HG03521 (cell line): Measurements from ENCODE around the gene LIF.
"Not testable (repeated sequence)": the region's sequence is repeated elsewhere in the genome, so short reads cannot be mapped to it uniquely, and the experiment has no call there.

Experiments used
- ATAC-seq: cut with Tn5 transposase; IDR thresholded peaks from one replicate; pipeline ENCODE4 v1.9.1; 2021; ENCODE audit warnings: mild to moderate bottlenecking, moderate library complexity; ENCODE audit not compliant: unreplicated experiment

The LIF gene

GRCh38 chr22:30245181-30245984, 1.2 kb downstream of the LIF start:
- ATAC-seq = no peak

DNA sequence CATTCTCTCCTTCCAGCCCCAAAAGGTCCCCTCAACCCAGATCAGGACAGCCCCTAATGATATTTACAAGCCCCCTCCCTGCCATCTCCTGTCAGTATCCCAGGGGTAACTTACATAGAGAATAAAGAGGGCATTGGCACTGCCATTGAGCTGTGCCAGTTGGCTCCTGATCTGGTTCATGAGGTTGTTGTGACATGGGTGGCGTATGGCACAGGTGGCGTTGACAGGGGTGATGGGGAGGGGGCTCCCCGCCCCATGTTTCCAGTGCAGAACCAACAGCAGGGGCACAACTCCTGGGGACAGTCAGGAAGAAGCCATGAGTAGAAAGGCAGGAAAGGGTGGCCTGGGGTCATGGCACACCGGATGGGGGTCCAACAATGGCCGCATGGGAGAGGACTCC, 1.9 kb downstream of the LIF start:
- no peak for ATAC-seq

GRCh38 chr22:30244066-30244465, 2.5 kb downstream of the LIF start:
- ATAC-seq = no peak

- ATAC-seq = no peak
These were observed 2.9 kb downstream of the LIF start for GRCh38 chr22:30243661-30244060.

DNA sequence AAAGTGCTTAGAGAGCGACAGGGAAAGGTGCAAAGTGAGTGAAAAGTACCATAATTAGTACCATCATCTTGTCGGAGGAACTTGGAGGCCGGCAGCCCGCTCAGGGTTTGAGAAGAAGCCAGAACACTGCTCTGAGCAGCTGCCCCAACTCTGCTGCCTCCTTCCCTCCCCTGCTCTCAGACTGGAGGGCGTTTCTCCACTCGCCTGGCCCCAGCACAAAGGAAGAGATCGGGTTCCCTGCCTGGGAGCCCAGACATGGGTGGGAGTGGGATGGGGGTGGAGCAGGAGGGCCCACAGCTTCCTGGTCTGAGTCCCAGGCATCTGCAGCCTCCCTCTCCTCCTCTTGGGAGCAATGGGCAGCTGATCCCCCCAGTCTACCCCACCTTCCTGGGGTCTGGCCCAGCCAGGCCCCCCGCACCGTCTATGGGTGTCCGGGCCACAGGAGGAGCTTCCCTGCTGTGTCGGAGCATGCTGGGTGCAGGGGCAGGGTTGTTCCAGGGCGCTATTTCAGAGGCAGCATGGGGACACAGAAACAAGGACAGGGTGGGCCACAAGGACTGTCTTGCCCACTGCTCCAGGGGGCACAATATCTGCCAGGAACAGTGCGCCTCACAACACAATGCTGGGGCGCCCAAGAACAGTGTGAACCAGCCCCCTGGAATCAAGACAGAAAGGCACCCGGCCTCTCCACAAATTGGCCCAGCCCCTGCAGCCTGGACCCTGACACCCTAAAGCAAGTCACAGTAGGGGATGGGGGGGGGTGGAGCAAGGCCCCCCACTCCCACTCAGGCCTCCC, 4.8 kb downstream of the LIF start:
- ATAC-seq = no peak

DNA sequence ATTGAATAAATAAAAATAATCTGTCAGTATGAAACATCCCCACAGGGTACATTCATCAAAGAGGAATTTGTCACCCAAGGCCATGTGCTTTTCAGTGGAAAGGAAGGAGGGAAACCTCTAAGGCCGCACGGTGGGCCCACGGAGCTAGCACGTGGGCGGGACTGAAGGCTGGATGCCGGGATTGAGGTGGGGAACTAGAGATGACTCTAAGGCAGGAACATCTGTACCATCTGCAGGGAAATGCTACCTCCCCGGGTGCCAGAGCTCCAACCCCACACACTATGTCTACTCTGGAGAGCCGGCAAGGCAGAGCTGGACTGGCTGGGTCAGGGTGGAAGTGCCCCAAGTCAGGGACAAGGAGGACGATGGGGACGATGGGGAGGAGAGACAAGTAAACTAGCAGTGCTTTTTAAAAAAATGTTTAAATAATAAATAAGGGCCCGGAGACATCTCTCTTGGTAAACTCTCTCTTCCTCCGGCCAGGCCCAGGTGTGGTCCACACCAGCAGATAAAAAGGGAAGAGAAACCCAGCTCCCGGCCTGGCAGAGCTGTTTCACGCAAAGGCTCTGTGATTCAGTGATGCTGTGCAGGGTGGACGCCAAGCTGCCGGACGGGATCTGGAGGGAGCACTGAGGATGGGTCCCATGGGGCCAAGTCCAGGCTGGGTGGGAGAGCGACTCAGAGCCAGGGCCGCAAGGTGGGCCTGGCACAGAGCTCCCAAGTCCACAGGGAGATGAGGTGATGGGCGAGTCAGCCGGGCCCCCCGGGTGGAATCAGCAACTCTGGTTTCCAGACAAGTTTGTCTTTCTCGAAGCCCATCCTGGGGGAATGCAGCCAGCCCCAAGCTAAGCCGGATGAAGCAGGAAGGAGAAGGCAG, 5.8 kb downstream of the LIF start:
- ATAC-seq = no peak

- no peak for ATAC-seq
These were observed 6.8 kb downstream of the LIF start for GRCh38 chr22:30239488-30240405.

DNA sequence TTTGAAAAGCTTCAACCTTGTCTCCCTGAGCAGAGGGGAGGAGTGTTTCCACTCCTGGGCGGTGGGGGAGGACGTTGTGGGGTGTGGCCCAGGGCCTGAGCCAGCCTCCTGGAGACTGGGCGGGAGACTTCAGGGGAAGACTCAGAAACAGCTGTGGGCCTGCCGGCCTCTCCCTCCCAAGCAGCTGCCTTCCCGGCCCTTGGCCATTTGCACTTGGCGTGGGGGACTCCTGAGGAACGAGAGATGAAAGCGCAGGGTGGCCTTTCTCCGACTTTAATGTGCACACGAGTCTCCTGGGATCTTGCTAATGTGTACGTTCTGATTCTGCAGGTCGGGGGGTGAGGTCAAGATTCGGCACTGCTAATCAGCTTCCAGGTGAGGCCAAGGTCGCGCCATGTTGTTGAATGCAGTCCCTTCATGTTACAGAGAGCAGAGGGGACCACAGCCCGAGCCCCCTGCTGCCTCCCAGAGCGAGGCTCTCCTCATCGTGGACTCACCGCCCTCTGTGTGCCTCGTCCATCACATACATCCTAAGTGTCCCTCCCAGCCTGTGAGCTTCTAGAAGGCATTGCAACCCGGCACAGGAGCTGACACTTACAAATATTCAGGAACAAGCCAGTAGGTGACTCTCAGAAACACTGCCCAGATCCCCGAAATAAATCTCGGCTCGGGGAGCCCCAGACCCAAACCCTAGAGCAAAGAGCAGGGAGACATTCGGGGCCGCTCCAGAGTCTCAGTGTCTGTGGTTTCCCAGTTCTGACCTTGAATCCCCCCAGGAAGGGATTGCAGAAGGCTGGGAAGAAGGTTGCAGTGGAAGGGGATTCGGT, 7.7 kb downstream of the LIF start:
- ATAC-seq = no peak

GRCh38 chr22:30238136-30238535, 8.4 kb downstream of the LIF start:
- no peak for ATAC-seq

- no peak for ATAC-seq
These were observed 9.7 kb downstream of the LIF start for GRCh38 chr22:30236875-30237274.

GRCh38 chr22:30235687-30236170, 10.8 kb downstream of the LIF start:
- ATAC-seq = no peak

- ATAC-seq = no peak
These were observed 11.6 kb downstream of the LIF start for GRCh38 chr22:30234786-30235470.

GRCh38 chr22:30234325-30234724, 12.2 kb downstream of the LIF start:
- not testable (repeated sequence) for ATAC-seq

DNA sequence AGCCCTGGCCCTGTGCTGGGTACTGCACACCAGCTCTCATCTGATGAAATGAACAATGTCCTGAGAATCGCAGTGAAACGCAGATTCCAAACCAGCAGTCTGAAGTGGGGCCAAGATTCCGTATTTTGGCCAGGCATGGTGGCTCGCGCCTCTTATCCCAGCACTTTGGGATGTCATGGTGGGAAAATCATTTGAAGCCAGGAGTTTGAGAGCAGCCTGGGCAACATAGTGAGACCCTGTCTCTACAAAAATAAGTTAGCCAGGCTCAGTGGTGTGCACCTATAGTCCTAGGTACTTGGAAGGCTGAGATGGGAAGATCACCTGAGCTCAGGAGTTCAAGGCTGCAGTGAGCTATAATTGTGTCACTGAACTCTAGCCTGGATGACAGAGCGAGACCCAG, 13.0 kb downstream of the LIF start:
- ATAC-seq = no peak

DNA sequence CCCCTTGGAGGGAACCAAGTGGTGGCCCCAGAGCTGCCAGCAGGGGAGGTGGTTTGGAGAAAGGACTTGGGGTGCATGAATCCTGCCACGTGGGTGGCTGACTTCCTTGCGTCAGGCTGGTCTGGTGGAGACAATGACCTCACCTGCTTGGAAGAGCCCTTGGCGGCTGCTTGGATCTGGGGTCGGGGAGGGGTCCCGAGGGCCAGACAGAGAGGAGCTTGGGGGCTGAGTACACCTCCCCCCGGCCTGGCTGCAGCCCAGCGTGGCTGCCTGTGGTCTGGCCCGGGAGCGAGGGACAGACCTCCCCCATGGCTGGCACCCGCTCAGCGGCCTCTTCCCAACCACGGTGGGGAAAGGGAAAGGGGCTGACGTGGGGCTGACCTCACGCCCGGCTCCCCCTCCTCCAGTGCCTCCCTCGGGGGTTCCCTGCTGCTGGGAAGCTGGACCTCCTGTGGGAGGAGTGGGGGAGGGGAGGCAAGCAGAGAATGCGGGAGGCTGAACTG, 13.8 kb downstream of the LIF start:
- ATAC-seq = no peak

DNA sequence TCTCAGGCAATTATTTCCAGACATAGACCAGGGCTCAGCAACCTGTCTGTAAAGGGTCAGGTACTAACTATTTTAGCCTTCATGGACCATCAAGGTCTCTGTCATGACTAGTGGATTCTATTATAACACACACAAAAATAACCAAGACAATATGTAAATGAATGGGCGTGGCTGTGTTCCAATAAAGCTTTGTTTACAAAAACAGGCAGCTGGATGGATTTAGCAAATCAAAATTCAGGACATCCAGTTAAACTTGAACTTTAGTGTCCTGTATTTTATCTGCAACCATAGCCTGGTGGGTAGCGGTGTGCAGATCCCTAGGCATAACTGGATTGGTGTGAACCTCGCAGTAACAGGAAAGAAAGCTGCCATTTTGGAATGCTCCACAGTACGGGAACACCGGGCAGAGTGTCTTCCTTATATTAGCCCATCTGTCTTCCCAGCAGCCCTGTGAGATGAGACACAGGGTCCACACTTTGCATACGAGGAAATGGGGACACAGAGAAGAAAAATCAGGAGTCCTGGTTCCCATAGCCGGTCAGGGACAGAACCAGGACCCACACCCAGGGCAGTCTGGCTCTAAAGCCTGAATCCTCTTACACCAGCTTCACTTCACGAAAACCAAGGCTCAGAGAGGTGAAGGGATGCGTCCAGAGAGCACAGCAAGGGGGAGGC, 15.6 kb downstream of the LIF start:
- no peak for ATAC-seq

DNA sequence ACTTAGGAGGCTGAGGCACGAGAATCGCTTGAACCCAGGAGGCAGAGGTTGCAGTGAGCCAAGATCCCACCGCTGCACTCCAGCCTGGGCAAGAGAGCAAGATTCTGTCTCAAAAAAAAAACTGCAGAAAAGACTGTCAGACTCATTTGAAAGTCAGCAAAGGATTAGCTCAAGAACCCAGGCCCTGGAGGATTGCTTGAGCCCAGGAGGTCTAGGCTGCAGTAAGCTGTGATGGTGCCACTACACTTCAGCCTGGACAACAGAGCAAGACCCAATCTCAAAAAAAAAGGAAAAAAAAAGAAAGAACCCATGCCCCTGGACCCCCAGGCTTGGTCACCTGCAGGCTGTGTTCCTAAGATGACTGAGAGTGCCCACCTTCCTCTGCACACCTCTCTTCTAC, 16.2 kb downstream of the LIF start:
- ATAC-seq = no peak
